GM12874 (cell line): ENCODE measurements around the gene GRHL3.

ENCODE experiments used
- CTCF ChIP-seq: IDR thresholded peaks from 2 replicates; pipeline ENCODE4 v1.5.1; 2011; ENCODE audit warnings: low read depth, mild to moderate bottlenecking, control low read depth, low read length, moderate library complexity; ENCODE audit not compliant: insufficient read depth

The GRHL3 gene

GRCh38 chr1:24387636-24388175, 68.5 kb downstream of the GRHL3 start:
- TF ChIP-seq CTCF = no peak

GRCh38 chr1:24388331-24388885, 69.3 kb downstream of the GRHL3 start:
- no peak for TF ChIP-seq CTCF

GRCh38 chr1:24389231-24389678, 70.1 kb downstream of the GRHL3 start:
- no peak for TF ChIP-seq CTCF

GRCh38 chr1:24390924-24391782, 72.0 kb downstream of the GRHL3 start:
- TF ChIP-seq CTCF = peak; percentile 86

GRCh38 chr1:24391882-24392603, 72.9 kb downstream of the GRHL3 start:
- peak; percentile 81 for TF ChIP-seq CTCF

GRCh38 chr1:24392604-24392946, 73.4 kb downstream of the GRHL3 start:
- TF ChIP-seq CTCF = no peak
